Mucosa of descending colon (tissue), 3 donors: ENCODE data around the gene NUB1. TPM values are rescaled to one million over a fixed set of nuclear protein-coding genes. Genes with fewer than 3 reads are reported as not detected.

Source experiments
- ATAC-seq: fragments of 200-7000 bp; cut with Tn5 transposase; one replicate; pipeline ENCODE4 v1.9.1; 2020; ENCODE audit warnings: mild to moderate bottlenecking, moderate library complexity
- DNase-seq, 3 donors: peaks; one replicate each; pipeline ENCODE4 v3.0.0-alpha.2; 2020
- H3K36me3 ChIP-seq: fragments of 200-600 bp; one replicate; pipeline ENCODE4 v1.8.0; 2021; ENCODE audit warnings: low read depth, mild to moderate bottlenecking
- H3K4me1 ChIP-seq: fragments of 200-600 bp; one replicate; pipeline ENCODE4 v1.8.0; 2021; ENCODE audit warnings: low read depth, mild to moderate bottlenecking
- H3K4me3 ChIP-seq: fragments of 200-600 bp; one replicate; pipeline ENCODE4 v1.8.0; 2021; ENCODE audit warnings: mild to moderate bottlenecking
- H3K9me3 ChIP-seq: fragments of 200-600 bp; one replicate; pipeline ENCODE4 v1.8.0; 2021; ENCODE audit warnings: mild to moderate bottlenecking
- intact Hi-C, 2 donors: fragments of 100-400 bp; cut with DNase I in 1 of 2; cut with micrococcal nuclease in 1 of 2; formaldehyde crosslinking; loops; one replicate each; pipeline versions ENCODE4 v1.11.0 to v1.11.1; 2022; cut with DNase I, micrococcal nuclease
- total RNA-seq, 3 donors: library from RNA; stranded (reverse); fragmentation: NEBNext Ultra II Directional in 2 of 3; extraction: Animal tissue kit (Norgen Biotek cat#: 25700) in 2 of 3; gene quantifications; one replicate each; pipeline versions ENCODE4 v1.2.1 to v1.2.4, GENCODE V29; 2021 to 2023
- TF ChIP-seq, protein P1 (sequence below): fragments of 200-600 bp; IDR thresholded peaks from one replicate; pipeline ENCODE4 v1.8.0; 2022; ENCODE audit warnings: antibody characterized with exemption, mild to moderate bottlenecking
- donor health status: DM: no; HTN: no; CAD: no; lungs with moderate emphysema.
- donor health status: DM: no; HTN: no; CAD: no.
- donor health status: DM: no; HTN: yes; CAD: no.

NUB1 gene
- total RNA-seq, 3 donors from 2014 or later: 66.2 to 77.5 (median 76.9) TPM

GRCh38 chr7:151383638-151384351, 42.2 kb downstream of the NUB1 start:
- no peak for ATAC-seq

GRCh38 chr7:151384352-151384697, 42.7 kb downstream of the NUB1 start:
- TF ChIP-seq, protein P1, sequence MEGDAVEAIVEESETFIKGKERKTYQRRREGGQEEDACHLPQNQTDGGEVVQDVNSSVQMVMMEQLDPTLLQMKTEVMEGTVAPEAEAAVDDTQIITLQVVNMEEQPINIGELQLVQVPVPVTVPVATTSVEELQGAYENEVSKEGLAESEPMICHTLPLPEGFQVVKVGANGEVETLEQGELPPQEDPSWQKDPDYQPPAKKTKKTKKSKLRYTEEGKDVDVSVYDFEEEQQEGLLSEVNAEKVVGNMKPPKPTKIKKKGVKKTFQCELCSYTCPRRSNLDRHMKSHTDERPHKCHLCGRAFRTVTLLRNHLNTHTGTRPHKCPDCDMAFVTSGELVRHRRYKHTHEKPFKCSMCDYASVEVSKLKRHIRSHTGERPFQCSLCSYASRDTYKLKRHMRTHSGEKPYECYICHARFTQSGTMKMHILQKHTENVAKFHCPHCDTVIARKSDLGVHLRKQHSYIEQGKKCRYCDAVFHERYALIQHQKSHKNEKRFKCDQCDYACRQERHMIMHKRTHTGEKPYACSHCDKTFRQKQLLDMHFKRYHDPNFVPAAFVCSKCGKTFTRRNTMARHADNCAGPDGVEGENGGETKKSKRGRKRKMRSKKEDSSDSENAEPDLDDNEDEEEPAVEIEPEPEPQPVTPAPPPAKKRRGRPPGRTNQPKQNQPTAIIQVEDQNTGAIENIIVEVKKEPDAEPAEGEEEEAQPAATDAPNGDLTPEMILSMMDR: no peak

More at GRCh38 chr7:151383638-151384351, 42.2 kb downstream of the NUB1 start:
- DNase-seq: peak in 1 of 3 donors; percentile 6
- intact Hi-C loops: no loop called here
- Histone ChIP-seq H3K36me3 (no peaks in the 10 kb centered on the region), H3K4me1 (peaks cover 10% of the 10 kb centered on the region), H3K4me3 (no peak overlapping the region), H3K9me3 (no peaks in the 10 kb centered on the region)
- TF ChIP-seq, protein P1: no peak

DNA sequence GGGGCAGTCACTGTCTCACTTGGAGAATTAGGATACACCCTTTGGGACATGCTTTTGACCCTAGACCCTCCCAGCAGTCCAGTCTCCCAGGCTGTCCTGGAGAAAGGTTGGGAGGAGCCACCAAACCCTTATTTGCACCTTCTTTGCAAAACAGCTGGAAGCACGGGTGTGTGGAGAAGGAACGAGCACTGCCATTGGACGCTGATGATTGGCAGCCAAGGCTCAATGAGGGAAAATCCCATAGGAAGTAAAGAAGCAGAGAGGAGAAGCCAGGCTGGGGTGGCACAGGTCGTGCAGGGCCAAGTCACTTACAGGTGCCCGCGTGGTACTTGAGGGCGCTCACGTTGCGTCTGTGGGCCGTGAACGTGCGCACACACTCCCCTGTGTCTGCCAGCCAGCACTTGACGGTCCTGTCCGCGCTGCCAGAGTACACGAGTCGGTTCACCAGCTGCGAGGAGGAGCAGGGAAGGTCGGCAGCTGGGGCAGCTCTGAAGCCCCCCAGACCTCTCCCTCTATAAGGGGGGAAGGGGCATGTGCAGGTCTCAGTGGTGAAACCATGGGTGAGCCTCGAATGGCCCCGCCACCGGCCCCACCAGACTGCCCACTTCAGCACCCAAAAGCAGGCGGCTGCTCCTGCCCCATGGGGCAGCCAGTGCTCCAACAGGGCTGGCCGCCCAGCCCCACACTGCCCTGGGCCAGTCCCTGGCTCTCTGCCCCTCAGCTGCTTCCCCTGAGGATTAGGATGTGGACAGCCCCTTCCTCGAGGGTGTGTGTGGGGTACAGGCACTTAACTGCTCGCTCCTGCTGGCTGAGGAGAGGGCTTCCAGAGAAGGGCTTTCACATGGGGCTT, 43.4 kb downstream of the NUB1 start:
- TF ChIP-seq, protein P1: no peak
- ATAC-seq (no peak), DNase-seq (peak in 1 of 3 donors; percentile 5)
- intact Hi-C loops: no loop called here
- no peak overlapping the region for H3K4me3 ChIP-seq
- H3K9me3 ChIP-seq: no peaks in the 10 kb centered on the region
- no peaks in the 10 kb centered on the region for H3K36me3 ChIP-seq
- H3K4me1 ChIP-seq: peaks cover 10% of the 10 kb centered on the region

More at GRCh38 chr7:151384352-151384697, 42.7 kb downstream of the NUB1 start:
- Histone ChIP-seq H3K4me1 (peaks cover 10% of the 10 kb centered on the region), H3K36me3 (no peaks in the 10 kb centered on the region), H3K9me3 (no peaks in the 10 kb centered on the region), H3K4me3 (no peak overlapping the region)
- DNase-seq (no peak), ATAC-seq (no peak)
- intact Hi-C loops: no loop called here

DNA sequence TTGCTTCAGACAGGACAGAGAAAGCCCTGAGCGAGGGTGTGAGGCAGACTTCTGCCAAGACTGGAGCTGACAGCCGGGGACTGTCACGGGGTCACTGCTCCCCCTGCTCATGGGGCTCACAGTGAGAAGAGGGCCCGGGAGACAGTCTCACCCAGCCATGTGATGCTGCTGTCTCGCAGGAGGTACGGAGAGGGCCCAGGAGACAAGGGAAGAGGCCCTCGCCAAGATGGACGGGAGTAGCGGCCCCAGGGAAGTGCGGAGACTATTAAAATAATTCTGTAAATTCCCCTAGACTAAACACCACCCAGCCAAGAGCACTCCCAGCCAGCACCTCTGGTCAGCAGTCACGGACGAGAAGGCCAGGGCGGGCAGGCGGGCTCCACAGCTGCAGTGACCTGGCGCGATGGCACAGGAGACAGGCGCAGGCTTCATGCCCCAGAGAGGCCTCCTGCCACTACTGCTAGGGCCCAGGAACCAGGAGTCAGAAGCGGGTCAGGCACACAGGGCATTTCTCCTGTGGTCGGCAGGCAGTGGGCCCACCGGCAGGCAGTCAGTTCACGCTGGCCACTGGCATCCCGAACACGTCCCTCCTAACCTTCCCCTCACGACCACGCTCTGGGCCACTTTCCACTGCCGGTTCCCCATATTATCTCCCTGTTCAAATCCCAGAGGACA, 44.2 kb downstream of the NUB1 start:
- TF ChIP-seq, protein P1: no peak
- Histone ChIP-seq H3K4me1 (peaks cover 10% of the 10 kb centered on the region), H3K36me3 (no peaks in the 10 kb centered on the region), H3K9me3 (no peaks in the 10 kb centered on the region), H3K4me3 (no peak overlapping the region)
- intact Hi-C loops: no loop called here
- peak in 2 of 3 donors; percentile 20 to 40 for DNase-seq
- ATAC-seq: no peak

GRCh38 chr7:151386301-151387160, 44.9 kb downstream of the NUB1 start:
- H3K4me3 ChIP-seq: no peak overlapping the region
- peak in 1 of 3 donors; percentile 17 for DNase-seq
- TF ChIP-seq, protein P1: no peak
- peak; percentile 8 for ATAC-seq
- no peaks in the 10 kb centered on the region for H3K36me3 ChIP-seq
- intact Hi-C loops: no loop called here
- peaks cover 4% of the 10 kb centered on the region for H3K4me1 ChIP-seq
- no peaks in the 10 kb centered on the region for H3K9me3 ChIP-seq
